SIG-M5 treated with dmso at 0.1 percent for 504 hours (cell line): ENCODE measurements around the gene NUDCD3.
"Not testable (repeated sequence)": the region's sequence is repeated elsewhere in the genome, so short reads cannot be mapped to it uniquely, and the experiment has no call there.

ENCODE experiments used
- DNase-seq: peaks from one replicate; lab custom pipeline; 2025; ENCODE audit not compliant: unreplicated experiment; lab: John Stamatoyannopoulos, UW

The NUDCD3 gene

DNA sequence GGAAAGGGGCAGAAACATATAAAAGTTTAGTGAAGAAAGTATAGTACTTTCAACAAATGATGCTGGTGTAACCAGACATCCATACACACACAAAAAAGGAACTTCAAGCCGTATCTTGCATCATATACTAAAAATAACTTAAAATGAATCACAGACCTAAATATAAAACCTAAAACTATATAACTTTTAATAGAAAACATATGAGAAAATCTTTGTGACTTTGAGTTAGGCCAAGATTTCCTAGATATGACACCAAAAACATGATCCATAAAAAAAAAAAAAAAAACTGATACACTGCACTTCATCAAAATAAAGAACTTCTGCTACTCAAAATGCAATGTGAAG is 40.9 kb downstream of the NUDCD3 start:
- peak; percentile 45 for DNase-seq

DNA sequence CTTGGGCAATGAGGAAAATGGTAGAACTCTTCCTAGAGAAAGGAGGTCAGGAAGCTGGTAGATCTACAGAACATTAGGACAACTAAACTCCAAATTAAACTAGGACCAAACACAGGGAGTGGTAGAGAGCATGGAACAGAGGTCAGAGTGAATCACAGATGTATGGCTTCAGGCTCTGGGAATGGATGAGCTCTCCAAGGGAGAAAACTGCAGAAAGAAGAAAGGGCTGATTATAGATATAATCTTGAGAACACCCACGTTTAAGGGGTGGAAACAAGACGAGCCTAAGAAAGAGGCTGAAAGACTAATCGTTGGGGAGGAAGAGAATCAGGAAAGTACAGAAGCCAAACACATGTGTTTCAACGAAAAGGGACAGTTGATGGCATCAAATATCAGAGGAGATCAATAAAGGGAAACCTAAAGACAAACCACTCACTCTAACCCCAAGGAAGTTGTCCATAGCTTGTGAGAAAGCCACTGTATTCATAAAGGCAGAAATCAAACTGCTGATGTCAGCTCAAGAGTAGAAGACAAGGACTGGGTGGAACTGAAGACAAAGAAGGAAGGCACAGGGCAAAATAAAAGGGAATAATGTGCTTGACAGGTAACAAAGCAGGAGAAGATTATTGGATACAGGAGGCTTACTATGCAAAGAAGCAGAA is 41.4 kb downstream of the NUDCD3 start:
- DNase-seq: no peak

DNA sequence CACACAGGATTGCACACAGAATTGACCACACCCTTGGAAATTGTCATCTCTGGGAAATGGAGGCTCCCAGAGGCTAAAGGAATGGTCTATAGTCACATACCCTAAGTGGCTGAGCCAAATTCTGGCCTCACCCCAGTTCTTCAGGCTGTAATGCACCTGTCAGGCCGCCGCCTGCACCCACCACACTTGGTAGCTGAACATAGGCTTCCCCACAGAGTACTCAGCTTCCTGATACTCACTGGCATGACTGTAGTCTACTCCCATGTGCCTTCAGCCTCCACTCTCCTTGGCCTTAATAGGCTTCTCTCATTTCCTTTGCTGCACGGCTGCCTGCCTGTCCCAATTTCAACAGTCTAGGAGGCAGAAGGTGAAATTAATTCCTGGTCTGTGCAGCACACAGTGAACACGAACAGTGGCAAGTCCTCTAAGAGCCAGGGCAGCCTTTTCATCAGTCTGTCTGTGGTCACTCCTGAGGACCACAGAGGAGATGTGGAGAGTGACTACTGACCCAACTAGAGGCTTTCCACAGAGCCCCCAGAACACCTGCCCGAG is 42.5 kb downstream of the NUDCD3 start:
- no peak for DNase-seq

DNA sequence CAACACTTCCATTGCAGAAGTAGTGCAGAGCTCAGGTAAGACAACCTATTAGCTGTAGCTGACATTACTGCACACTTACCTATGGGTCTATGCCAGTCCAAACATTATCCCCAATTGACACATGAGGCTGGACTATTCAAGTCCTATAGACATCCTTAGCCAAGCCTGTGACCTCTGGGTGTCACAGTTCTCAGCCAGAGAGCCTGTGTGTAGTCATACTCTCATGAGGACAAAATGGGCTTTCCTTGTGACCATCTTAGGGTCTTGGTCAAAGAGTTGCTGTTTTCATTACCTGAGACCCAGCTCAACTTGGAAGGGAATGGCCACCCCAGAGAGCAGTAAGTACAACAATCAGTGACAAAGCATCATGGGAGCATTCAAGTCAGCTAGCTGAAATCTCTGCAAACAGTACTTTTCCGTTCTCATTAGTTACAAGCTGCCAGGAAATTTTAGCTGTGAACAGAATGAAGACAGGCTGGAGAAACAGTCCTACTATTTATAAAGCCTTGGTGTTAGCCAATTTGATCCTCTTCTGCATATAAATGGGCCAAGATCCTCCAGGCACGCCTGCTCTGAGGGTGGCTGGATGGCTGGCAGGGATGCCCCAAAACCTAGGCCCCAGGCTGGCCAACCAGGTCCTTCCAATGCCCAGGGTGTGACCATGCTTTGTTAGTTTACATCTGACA is 44.3 kb downstream of the NUDCD3 start:
- DNase-seq: no peak

DNA sequence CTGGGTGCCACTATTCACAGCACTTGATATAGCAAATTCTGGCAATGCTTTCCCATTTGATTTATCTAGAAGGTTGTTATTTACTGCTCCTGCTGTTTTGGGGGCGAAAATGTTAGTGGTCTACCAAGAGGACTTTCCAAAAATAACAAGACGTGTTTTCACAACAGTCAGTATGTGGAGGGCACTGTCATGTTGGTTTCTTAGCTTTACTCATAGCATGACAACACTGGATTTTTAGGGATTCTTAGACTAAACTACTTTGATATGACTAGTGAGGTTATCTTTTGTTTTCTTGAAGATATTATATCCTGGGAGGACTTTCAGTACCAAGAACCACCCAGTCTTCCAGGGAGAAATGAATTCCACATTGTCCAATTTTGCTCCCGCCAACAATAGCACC is 49.4 kb downstream of the NUDCD3 start:
- no peak for DNase-seq

DNA sequence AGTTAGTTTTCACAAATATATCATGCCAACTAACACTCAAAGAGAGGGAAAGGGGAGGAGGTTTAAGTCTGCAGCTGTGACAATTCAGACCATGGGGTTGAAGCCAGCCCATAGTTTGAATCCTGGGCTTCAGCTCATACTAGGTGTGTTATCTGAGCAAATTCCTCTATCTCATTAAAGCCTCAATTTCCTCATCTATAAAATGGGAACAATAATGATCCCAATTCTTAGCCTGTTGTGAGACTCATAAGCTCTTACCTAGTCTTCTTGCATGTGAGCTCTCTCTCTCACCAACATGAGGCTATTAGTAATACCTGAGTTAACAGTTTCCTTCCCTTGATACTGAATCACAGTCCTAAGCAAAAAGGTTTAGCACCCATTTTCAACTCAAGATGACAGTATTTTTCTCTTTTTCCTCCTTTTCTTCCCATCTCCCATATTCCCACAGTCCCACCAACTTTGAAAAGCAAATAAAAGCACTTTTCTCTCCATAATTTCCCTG is 49.8 kb downstream of the NUDCD3 start:
- no peak for DNase-seq

DNA sequence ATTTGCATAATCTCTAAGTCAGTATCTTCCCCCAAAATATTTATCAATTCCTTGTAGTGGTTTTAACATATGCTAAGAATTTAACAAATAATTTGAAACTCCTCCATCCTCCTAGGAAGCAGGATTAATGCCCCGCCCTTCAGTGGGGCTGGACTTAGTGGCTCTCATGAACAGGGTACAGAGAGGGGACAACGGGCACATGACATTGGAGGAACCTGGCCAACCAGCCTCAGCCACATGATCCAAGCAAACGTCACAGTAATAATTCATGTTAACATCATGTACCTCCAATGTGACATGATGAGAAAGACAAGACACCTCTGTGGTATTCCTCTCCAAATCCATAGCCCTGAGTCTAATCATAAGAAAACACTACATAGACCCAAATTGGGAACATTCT is 50.5 kb downstream of the NUDCD3 start:
- DNase-seq: no peak

DNA sequence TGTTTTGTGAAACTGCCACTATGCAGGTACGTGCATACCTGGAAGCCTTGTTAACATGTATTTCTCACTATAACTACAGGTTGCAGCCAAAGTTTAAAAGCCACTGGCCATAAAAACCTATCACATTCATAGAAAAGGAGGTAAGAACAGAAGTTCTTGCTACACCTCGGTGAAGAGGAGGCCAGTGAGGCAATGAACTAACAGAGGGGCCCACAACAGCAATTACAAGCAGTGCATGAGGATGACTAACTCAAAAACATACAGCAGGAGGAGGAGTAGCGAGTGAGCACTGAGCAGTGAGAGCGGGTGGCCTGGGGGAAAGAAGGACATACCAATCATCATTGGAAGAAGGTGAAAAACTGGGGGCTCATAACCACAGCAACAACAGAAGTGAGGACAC is 51.6 kb downstream of the NUDCD3 start:
- DNase-seq: no peak

DNA sequence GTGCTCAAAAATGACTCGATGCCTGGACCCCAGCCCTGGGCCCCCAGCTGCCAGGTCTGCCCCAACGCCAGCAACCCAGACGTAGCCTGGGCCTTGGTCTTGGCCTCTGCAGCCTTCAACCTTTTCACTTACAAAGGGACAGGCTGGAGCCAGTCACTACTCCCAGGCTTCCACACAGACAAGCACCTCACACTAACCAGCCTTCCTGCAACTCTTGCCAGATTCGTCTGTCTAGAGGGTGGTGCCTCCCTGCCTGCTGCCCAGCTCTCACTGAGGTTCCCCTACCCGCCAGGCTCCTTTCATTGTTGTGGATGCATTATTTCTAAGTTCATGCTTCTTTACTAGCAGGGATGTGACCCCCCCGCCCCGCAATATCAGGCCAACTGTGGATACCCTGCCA is 56.3 kb downstream of the NUDCD3 start:
- no peak for DNase-seq

DNA sequence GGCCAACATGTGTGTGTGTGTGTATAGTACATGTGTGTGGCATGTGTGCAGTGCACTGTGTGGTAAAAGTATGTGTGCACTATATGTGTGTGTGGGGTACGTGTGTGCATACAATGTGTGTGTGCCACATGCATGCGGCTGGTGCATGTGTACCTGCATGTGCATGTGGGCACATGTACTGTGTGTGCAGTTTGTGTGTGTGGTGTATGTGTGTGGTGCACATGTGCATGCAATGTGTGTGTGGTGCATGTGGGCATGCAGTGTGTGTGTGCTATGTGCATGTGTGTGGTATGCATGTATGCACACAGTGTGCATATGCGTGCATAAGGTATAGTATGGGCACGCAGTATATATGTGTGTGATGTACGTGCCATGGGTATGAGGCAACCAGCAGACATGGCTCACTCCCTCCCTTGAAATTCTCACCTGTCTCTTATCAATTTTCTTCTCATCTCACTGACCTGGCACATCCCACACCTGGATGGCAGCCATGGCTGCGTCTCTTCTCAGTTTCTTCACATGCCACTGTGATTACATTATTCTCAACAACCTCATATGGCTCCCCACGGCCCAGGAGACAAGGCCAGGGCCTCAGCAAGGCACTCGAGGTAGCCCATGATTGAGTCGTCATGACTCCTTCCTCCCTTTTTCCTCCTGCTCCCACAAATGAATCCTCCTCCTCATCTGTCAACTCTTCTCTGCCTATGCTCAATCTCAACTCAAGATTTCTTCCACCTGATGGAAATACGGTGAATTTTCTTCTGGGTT is 57.0 kb downstream of the NUDCD3 start:
- DNase-seq: no peak

DNA sequence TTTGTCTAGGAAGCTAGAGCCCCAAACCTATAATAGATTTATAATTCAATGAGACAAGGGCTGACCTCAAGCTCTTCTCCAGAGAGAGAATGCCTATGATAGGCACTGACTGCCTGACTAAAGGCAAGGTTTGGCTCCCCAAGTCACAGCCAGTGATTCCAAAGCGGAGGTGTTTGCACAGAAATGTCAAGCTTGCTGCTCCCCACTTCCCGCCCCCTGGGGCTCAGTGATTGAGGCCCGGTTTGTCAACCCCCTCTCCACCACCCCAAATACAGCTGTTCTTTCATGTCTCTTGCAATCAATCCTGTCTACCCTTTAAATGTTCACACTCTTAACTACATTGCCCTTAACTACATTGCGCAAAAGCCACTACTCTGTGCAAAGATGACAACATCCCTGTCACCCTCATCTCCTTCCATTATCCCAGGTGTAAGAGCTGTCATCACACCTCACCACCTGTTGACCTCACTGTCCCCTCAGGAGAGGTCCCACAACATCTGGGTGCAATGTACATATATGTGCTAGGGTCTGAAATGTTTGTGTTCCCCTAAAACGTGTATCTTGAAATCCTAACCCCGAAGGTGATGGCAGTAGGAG is 58.0 kb downstream of the NUDCD3 start:
- DNase-seq: no peak

DNA sequence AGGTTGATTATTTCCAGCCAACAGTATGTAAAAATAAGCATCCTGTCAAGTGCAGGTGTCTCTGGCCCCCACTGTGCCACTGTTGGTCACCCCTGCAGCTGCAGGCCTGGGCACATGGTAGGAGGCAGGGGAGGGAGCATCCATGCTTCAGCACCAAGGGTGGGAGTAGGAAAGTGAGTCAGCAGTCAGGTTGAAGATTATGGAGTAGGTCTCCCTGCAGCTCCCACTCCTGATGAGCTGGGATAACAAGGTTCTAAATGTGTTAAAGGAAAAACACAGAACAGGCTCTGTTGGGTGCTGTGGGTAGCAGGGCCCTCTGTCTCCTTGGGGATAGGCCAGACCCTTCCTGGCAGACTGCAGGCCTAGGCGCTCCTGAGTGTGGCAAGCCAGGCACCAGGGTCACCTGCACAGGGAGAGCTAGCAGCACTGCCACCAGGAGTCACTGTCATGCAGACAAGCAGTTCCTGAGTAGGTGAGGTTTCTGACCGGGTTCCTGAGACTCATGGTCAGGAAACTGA is 59.3 kb downstream of the NUDCD3 start:
- DNase-seq: peak; percentile 7

DNA sequence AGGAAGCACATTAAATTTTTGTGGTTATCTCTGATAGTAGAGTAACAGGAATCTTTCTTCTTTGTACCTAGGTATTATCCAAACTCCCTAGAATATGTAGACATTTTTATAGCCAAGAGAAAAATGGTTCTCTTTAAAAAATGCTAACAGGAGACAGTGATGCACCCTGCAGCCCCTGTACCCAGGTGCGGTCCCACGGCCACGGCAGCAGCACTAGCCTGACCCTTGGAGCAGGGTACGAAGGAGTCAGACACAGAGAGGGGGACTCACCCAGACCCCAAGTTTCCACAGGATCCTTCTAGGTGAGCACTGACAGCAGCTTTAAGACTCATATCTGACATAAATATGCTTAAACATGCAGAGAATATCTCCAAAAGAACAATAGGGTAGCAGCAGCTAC is 60.4 kb downstream of the NUDCD3 start:
- DNase-seq: no peak

DNA sequence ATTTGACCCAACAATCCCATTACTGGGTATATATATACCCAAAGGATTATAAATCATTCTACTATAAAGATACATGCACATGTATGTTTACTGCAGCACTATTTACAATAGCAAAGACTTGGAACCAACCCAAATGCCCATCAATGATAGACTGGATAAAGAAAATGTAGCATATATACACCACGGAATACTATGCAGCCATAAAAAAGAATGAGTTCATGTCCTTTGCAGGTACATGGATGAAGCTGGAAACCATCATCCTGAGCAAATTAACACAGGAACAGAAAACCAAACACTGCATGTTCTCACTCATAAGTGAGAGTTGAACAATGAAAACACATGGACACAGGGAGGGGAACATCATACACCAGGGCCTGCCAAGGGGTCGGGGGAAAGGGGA is 65.7 kb downstream of the NUDCD3 start:
- not testable (repeated sequence) for DNase-seq

DNA sequence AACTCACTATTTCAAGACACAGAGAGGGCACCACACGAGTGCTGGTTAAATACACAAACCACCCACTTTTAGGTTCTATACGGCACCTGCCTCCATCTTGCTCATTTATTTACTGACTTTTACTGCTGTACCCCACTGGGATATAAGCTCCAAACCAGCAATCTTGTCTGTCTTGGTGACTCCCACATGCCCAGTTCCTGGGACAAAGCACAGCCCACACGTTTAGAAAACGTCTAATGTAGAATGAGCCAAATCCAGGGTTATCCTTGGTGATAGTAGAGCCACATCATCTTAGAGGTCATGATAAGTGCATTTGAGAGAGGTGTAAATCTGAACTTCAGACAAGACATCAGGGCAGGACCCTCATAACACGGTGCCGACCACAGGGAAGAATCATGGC is 73.5 kb downstream of the NUDCD3 start:
- no peak for DNase-seq

DNA sequence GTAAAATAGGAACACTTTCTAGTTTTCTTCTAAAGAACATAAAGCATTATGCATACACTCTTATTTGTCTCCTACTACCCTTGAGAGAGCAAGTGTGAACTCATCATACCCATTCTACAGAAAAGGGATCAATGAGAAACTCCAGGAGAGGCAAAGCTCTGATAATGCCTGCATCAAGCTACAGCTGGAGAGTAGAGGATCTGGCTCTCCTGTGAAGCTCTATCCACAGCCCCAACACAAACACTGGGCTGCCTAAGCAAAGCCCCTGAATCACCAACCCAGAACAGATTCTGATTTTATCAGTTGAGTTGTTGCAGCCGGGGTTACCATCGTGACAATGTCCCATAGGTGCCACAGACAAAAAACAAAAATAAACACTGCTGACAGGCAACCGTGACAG is 74.9 kb downstream of the NUDCD3 start:
- peak; percentile 48 for DNase-seq

DNA sequence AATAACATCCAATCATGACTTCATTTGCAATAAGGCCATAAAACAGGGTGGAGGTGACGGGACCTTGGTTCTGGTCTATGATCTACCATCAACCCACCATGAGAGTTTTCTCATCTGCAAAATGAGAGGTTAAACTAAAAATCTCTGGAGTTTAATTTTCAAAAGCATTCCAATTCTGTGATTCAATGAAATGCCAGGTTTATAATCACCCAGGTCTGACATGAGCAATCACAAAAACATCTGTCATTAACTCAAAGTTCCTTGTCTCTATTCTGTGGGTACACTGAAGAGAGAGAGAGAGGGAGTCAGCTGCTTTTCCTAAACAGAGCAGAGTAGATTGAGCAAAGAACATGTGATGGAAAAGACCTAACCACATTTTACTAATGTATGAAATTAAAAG is 75.4 kb downstream of the NUDCD3 start:
- no peak for DNase-seq

DNA sequence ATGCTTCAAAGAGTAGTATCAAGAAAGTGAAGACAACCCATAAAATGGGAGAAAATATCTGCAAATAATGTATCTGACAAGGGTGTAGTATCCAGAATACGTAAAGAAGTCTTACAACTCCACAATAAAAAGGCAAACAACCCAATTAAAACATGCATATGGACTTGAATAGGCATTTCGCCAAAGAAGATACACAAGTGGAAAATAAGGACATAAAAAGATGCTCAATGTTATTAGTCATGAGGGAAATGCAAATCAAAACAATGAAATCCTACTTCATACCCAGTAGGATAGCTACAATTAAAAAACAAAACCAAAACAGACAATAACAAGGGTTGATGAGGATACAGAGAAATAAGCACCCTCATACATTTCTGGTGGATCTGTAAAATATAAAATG is 79.2 kb downstream of the NUDCD3 start:
- DNase-seq: no peak

DNA sequence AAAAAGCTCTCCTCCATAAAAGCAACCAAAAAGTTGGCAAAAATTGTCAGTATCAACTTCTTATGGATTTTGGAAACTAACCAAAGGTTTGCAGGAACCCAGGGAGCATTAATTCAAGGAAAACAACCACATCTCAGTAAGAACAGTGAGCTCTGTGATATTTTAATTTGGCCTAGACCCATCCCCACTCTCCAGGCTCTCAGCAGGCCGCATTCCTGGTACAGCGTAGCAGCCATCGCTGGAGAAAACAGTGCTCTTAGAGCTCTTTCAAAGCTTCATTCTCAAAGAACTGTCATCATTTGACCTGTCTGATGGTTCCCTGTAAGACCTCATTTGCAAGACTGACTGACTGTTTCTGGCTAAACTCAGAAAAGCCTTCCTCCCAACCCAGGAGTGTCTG is 81.9 kb downstream of the NUDCD3 start:
- no peak for DNase-seq

DNA sequence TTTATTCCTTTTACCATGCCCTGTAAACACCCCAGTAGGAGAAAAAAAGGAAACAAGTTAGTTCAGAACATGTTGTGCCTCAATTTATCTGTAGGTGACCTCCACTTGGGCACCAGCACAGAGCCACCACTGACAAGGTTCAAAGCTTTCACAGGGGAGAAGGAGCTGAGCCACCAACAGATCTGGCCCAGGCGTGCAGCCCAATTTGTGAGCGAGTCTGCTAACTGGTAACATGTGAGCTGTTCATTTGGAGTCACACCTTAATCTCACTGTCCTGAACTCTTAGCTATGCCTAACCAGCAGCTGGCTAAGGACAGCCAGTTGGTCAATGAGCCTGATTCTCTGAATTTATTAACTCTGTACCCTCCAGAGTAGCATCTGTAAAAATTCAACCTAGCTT is 86.7 kb downstream of the NUDCD3 start:
- DNase-seq: no peak

DNA sequence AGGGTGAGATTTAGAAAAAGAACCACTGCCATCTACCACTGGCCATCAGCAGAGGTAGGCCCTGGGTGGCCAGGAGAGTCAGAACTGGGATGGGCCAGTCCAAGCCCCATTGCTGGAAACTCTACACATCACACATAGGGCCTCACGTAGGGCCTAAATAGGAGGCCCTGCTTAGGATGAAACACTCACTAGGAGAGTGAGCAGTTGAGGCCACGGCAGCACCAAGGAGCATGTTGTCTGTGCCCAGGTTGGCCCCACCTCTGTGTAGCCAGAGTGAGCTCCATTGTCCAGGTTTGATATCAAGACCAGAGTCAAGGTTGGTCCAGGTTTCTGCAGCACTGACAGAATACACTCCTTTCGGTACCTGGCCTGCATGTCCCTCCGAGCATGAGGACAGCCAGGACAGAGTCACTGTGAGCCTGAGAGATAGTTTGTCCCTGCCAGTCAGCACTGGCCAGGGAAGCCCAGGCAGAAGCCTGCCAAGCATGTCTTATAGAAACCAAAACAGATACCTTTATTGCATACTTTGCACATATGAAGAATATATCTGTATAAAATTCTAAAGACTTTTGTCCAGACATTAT is 87.2 kb downstream of the NUDCD3 start:
- DNase-seq: no peak
